Hepatic stellate cell (primary cell): ENCODE data around the gene PDXDC1.
"Not testable (repeated sequence)": the region's sequence is repeated elsewhere in the genome, so short reads cannot be mapped to it uniquely, and the experiment has no call there.

Experiments
- DNase-seq: peaks from one replicate; pipeline ENCODE4 v3.0.0; 2011; ENCODE audit warnings: low spot score

PDXDC1 gene

GRCh38 chr16:15163055-15163454 is 188.2 kb downstream of the PDXDC1 start:
- DNase-seq = not testable (repeated sequence)

- not testable (repeated sequence) for DNase-seq
Observed at GRCh38 chr16:15166177-15166576, 191.4 kb downstream of the PDXDC1 start.

- not testable (repeated sequence) for DNase-seq
Observed at GRCh38 chr16:15168303-15168702, 193.5 kb downstream of the PDXDC1 start.

DNA sequence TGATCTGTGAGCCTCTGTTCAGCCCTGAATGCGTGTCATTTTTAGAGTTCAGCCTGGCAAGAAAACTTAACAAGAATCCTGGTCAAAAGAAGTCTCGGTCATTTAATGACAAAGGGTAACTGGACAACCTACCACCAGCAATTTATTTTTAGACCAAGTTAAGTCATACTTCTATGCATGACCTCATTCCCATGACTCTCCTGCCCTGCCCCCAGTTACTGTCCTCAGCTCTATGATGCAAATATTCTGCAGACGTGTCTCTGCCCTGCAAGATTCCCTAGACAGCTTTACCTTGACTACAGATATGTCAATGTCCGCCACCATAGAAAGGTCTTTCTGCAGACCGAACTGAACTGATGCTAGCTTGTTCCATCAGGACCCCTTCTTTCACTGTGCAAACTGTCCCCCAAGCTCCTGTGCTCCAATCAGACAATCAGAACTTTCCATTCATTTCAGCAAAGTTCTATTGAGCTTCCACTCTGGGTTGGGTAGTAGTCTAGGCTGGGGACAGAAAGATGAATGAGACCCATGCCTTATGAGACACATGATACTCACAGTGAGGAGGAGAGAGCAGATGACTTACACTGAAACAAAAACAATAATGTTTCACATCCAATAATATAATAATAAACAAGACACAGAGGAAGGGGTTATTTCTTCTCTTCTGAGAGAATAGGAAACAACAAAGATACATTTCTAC is 194.3 kb downstream of the PDXDC1 start:
- DNase-seq = not testable (repeated sequence)

- not testable (repeated sequence) for DNase-seq
Observed at GRCh38 chr16:15179909-15180308, 205.1 kb downstream of the PDXDC1 start.

DNA sequence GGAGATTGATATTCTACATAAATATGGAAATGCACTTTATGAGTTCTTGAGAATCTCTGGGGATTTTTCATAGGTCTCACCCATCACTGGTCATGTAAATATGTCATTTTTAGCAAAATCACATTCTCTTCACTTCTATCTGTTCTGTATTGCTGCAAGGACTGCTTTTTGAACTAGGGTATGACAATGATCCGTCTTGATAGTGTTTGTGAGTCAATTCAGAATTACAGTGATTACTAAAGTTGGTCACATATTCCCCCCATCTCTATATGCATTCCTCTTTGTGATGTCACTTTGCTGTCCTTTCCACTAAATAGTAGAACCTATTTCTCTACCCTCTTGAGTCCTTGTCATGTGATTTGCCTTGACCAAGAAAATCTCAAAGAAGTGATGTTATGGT is 206.1 kb downstream of the PDXDC1 start:
- DNase-seq = not testable (repeated sequence)

GRCh38 chr16:15184000-15184399 is 209.2 kb downstream of the PDXDC1 start:
- DNase-seq = not testable (repeated sequence)
